ENCODE data around the gene ZNF70. TPM values are rescaled to one million over a fixed set of nuclear protein-coding genes. Genes with fewer than 3 reads are reported as not detected.

ZNF70 gene
- total RNA-seq, 1 experiment from 2014 or later = 4.3 TPM

- H3K27ac ChIP-seq = no peak overlapping the region
- H3K4me3 ChIP-seq = no peak overlapping the region
- no peak for DNase-seq (ENCODE audit: low read depth in 1 of 2, low spot score in 2 of 2)
- H3K4me1 ChIP-seq (replicated peaks) = no peaks in the 10 kb centered on the region
- H3K27me3 ChIP-seq (replicated peaks) = no peaks in the 10 kb centered on the region
- H3K36me3 ChIP-seq = peaks cover 25% of the 10 kb centered on the region
- no peaks in the 10 kb centered on the region for H3K9me3 ChIP-seq (replicated peaks)
Observed at GRCh38 chr22:23695141-23695540, 55.8 kb downstream of the ZNF70 start.

DNA sequence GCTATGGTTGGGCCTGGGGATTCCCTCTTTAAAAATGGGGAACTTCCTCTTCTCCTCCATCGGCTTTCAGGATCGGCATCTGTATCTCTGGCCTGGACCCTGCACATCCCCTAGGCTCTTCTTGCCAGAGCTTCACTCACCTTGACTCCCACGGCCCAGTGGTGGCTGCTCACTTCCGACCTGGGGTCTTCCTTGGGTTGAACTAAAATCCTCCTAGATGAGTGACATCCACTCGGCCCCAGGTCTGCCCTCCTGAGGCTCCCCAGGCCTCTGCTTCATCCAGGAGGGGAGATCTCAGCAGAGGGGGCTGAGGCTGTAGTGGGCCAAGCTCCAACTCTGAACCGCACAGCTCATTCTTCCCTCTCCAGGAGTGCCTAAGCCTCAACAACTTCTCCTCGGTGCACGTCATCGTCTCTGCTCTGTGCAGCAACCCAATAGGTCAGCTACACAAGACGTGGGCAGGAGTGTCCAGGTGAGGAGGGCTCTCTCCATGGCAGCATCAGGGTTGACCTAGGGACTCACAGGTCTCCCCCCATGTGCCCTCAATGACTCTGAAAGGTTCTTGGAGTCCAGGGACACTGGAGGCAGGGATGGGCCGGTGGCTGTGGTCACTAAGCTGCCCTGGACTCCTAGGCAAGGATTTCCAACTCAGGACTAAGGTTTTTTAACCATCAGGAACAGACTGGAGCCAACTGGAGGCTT lies 56.8 kb downstream of the ZNF70 start:
- no peak overlapping the region for H3K4me3 ChIP-seq
- no peaks in the 10 kb centered on the region for H3K4me1 ChIP-seq (replicated peaks)
- peaks cover 22% of the 10 kb centered on the region for H3K36me3 ChIP-seq
- DNase-seq (ENCODE audit: low read depth in 1 of 2, low spot score in 2 of 2) = no peak
- no peak overlapping the region for H3K27ac ChIP-seq
- no peaks in the 10 kb centered on the region for H3K27me3 ChIP-seq (replicated peaks)
- H3K9me3 ChIP-seq (replicated peaks) = no peaks in the 10 kb centered on the region

- Histone ChIP-seq H3K4me1 (replicated peaks) (no peaks in the 10 kb centered on the region), H3K9me3 (replicated peaks) (no peaks in the 10 kb centered on the region), H3K27me3 (replicated peaks) (no peaks in the 10 kb centered on the region), H3K4me3 (no peak overlapping the region), H3K36me3 (peaks cover 18% of the 10 kb centered on the region), H3K27ac (no peak overlapping the region)
- DNase-seq (ENCODE audit: low read depth in 1 of 2, low spot score in 2 of 2) = no peak
Observed at GRCh38 chr22:23692598-23693291, 58.2 kb downstream of the ZNF70 start.

DNA sequence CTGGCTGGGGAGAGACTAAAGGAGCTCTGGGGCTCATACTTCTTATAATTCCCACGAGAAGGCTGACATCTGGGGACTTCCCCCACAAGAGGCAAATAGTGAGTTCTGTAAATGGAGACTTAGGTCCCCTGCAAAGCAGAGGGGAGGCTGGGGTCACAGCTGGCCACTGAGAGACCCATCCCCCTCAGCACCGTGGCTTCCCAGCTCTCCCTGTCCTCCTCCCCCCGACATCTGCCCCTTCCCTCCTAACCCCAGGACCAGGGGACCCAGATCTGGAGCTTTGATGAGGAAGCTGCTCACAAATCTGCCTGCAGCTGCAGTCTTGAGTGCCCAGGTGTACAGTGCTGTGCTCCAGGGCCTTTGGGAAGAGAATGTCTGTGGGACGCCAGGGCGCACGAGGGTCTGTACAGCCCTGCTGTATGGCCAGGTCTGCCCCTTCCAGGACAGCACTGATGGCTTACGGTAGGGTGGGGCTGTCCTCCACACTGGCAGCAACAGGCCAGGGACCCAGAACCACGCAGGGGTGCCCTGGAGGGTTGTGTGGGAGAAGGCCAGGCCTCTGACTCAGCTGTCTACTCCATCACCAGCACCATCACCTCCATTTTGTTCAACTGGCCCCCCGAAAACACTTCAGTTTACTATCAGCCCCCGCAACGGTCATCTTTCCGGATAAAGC lies 59.0 kb downstream of the ZNF70 start:
- Histone ChIP-seq H3K27ac (no peak overlapping the region), H3K4me3 (no peak overlapping the region), H3K9me3 (replicated peaks) (no peaks in the 10 kb centered on the region), H3K4me1 (replicated peaks) (no peaks in the 10 kb centered on the region), H3K27me3 (replicated peaks) (no peaks in the 10 kb centered on the region), H3K36me3 (peaks cover 18% of the 10 kb centered on the region)
- no peak for DNase-seq (ENCODE audit: low read depth in 1 of 2, low spot score in 2 of 2)

DNA sequence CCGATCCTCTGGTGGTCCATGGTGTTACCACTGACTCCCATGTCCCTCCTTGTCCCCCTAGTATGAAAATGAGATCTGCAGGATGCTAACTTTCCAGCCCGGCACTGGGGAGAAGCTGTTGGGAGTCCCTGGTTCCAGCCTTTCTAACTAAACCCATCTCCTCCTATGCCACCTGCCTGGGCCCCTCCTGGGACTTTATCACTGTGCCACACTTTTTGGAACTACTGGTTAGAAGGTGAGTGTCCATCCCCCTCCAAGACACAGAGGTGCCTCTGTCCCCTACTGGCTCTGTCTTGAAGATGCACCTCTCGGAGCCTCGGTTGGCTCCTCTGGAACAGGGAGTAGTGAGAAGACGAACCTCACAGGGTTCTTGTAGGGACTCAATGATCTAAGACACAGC lies 60.2 kb downstream of the ZNF70 start, which contains the start of gene RGL4:
RGL4 (plus strand) TSS at position 301 of the 400 bp plus-strand sequence. CDS start 1,018 bp downstream, outside the sequence.
- Histone ChIP-seq H3K27ac (no peak within 1 kb of the TSS), H3K4me1 (replicated peaks) (no peaks in the 10 kb centered on the region), H3K36me3 (peaks cover 16% of the 10 kb centered on the region), H3K4me3 (no peak within 1 kb of the TSS), H3K9me3 (replicated peaks) (no peaks in the 10 kb centered on the region), H3K27me3 (replicated peaks) (no peaks in the 10 kb centered on the region)
- DNase-seq (ENCODE audit: low read depth in 1 of 2, low spot score in 2 of 2) = no peak

DNA sequence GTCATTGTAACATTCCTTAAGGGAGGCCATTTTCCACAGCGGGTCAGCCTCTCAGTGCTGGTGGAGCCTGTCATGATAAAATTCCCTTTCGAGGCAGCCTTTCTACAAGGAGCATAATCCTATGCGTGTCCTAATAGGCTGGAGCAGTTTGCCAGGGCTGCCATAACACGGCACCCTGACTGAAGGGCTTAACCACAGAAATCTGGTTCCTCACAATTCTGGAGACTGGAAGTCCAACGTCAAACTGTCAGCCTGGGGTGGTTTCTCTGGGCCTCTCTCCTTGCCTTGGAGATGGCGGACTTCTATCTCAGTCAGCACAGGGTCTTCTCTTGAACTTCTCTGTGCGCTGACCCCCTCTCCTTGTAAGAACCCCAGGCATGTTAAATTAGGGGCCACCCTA lies 61.5 kb downstream of the ZNF70 start:
- peaks cover 8% of the 10 kb centered on the region for H3K36me3 ChIP-seq
- no peak overlapping the region for H3K27ac ChIP-seq
- no peak for DNase-seq (ENCODE audit: low read depth in 1 of 2, low spot score in 2 of 2)
- H3K4me3 ChIP-seq = no peak overlapping the region
- no peaks in the 10 kb centered on the region for H3K27me3 ChIP-seq (replicated peaks)
- no peaks in the 10 kb centered on the region for H3K4me1 ChIP-seq (replicated peaks)
- no peaks in the 10 kb centered on the region for H3K9me3 ChIP-seq (replicated peaks)

Other genes starting within 250 kb of the ZNF70 start
- not detected in 2 replicates for gene IGLL1, start 170.8 kb downstream of the ZNF70 start, total RNA-seq (2014; rRNA removed; shearing (Covaris generic))
- gene DRICH1, start 118.8 kb downstream of the ZNF70 start, total RNA-seq (2014; rRNA removed; shearing (Covaris generic)) = not detected in 2 replicates
- gene RGL4, start 60.1 kb downstream of the ZNF70 start, total RNA-seq (2014; rRNA removed; shearing (Covaris generic)) = not detected in 2 replicates
- gene VPREB3, start 3.3 kb upstream of the ZNF70 start, total RNA-seq (2014; rRNA removed; shearing (Covaris generic)) = not detected in 2 replicates
- not detected in 2 replicates for gene C22orf15, start 11.9 kb upstream of the ZNF70 start, total RNA-seq (2014; rRNA removed; shearing (Covaris generic))
- 6.4 and 47.7 TPM in 2 replicates for gene CHCHD10, start 16.9 kb upstream of the ZNF70 start, total RNA-seq (2014; rRNA removed; shearing (Covaris generic))
- 14.5 and 32.4 TPM in 2 replicates for gene MMP11, start 21.7 kb upstream of the ZNF70 start, total RNA-seq (2014; rRNA removed; shearing (Covaris generic))
- 91.8 and 121 TPM in 2 replicates for gene SMARCB1, start 35.9 kb upstream of the ZNF70 start, total RNA-seq (2014; rRNA removed; shearing (Covaris generic))
- not detected in 2 replicates for gene DERL3, start 87.9 kb upstream of the ZNF70 start, total RNA-seq (2014; rRNA removed; shearing (Covaris generic))
- gene SLC2A11, start 106.8 kb upstream of the ZNF70 start, total RNA-seq (2014; rRNA removed; shearing (Covaris generic)) = 0.50 and 3.0 TPM in 2 replicates
- gene MIF, start 143.3 kb upstream of the ZNF70 start, total RNA-seq (2014; rRNA removed; shearing (Covaris generic)) = 110 and 155 TPM in 2 replicates
- 17.0 and 17.8 TPM in 2 replicates for gene GSTT2B, start 210.1 kb upstream of the ZNF70 start, total RNA-seq (2014; rRNA removed; shearing (Covaris generic))
- 1.1 TPM in 1 of 2 replicates, not detected in the other for gene DDTL, start 215.8 kb upstream of the ZNF70 start, total RNA-seq (2014; rRNA removed; shearing (Covaris generic))
- gene DDT, start 223.3 kb upstream of the ZNF70 start, total RNA-seq (2014; rRNA removed; shearing (Covaris generic)) = 58.7 and 86.0 TPM in 2 replicates
- 1.2 TPM in 1 of 2 replicates, not detected in the other for gene GSTT2, start 229.0 kb upstream of the ZNF70 start, total RNA-seq (2014; rRNA removed; shearing (Covaris generic))

All from SJSA1 (cell line).